GM12878 (cell line): Measurements from ENCODE around the gene ALDH3B2. TPM values are rescaled to one million over a fixed set of nuclear protein-coding genes. Genes with fewer than 3 reads are reported as not detected.

Experiments used
- ASH2L ChIP-seq: fragments of 300-600, 200-600 bp; sonication (generic); IDR thresholded peaks from 2 replicates; pipeline ENCODE4 v1.6.1; 2017; ENCODE audit warnings: low read depth, mild to moderate bottlenecking, borderline replicate concordance
- ATF3 ChIP-seq: IDR thresholded peaks from 2 replicates; pipeline ENCODE4 v1.6.1; 2011; ENCODE audit warnings: low read depth, mild to moderate bottlenecking, low read length, moderate library complexity, borderline replicate concordance; ENCODE audit errors: extremely low read depth
- ATF7 ChIP-seq: fragments of 450-650 bp; IDR thresholded peaks from 2 replicates; pipeline ENCODE4 v1.6.1; 2016; ENCODE audit warnings: low read depth, mild to moderate bottlenecking
- BACH1 ChIP-seq: fragments of 450-650 bp; IDR thresholded peaks from 2 replicates; pipeline ENCODE4 v1.6.1; 2017; ENCODE audit warnings: mild to moderate bottlenecking, borderline replicate concordance
- BMI1 ChIP-seq: fragments of 450-650 bp; IDR thresholded peaks from 2 replicates; pipeline ENCODE4 v1.6.1; 2016; ENCODE audit warnings: mild to moderate bottlenecking, moderate library complexity, borderline replicate concordance
- E2F8 ChIP-seq: fragments of 450-650 bp; IDR thresholded peaks from 2 replicates; pipeline ENCODE4 v1.6.1; 2018; ENCODE audit warnings: mild to moderate bottlenecking, low read depth, moderate library complexity; ENCODE audit not compliant: partially characterized antibody
- ETV6 ChIP-seq, 2 experiments: fragments of 450-650 bp in 1 of 2; IDR thresholded peaks in 1 of 2; conservative IDR thresholded peaks in 1 of 2; 2 replicates each; pipeline ENCODE4 v1.6.1; 2014; ENCODE audit warnings: antibody characterized with exemption in 1 of 2, borderline replicate concordance in 1 of 2, low read depth in 1 of 2, mild to moderate bottlenecking in 1 of 2, moderate library complexity in 1 of 2
- GABPA ChIP-seq: IDR thresholded peaks from 2 replicates; pipeline ENCODE4 v1.6.1; 2014; ENCODE audit warnings: antibody characterized with exemption, low read depth, mild to moderate bottlenecking, inconsistent platforms
- HCFC1 ChIP-seq: fragments of 150-350 bp; IDR thresholded peaks from 2 replicates; pipeline ENCODE4 v1.6.1; 2014; ENCODE audit warnings: low read length
- HDAC2 ChIP-seq: fragments of 200-600 bp; sonication (generic); IDR thresholded peaks from 2 replicates; pipeline ENCODE4 v1.6.1; 2017
- JUNB ChIP-seq: IDR thresholded peaks from 2 replicates; pipeline ENCODE4 v1.6.1; 2016; ENCODE audit warnings: antibody characterized with exemption, mild to moderate bottlenecking
- KLF5 ChIP-seq: fragments of 450-650 bp; IDR thresholded peaks from 2 replicates; pipeline ENCODE4 v1.6.1; 2014; ENCODE audit warnings: mild to moderate bottlenecking; ENCODE audit not compliant: partially characterized antibody
- MEF2B ChIP-seq: fragments of 450-650 bp; IDR thresholded peaks from 2 replicates; pipeline ENCODE4 v1.6.1; 2018; ENCODE audit warnings: mild to moderate bottlenecking, moderate library complexity; ENCODE audit not compliant: partially characterized antibody, poor library complexity, severe bottlenecking
- NR2F1 ChIP-seq: fragments of 450-650 bp; conservative IDR thresholded peaks from 2 replicates; pipeline ENCODE4 v1.6.1; 2017; ENCODE audit warnings: mild to moderate bottlenecking
- POU2F2 ChIP-seq: IDR thresholded peaks from 3 replicates; pipeline ENCODE4 v1.6.1; 2011; ENCODE audit warnings: low read depth, mild to moderate bottlenecking, low read length, borderline replicate concordance
- RAD21 ChIP-seq: IDR thresholded peaks from 2 replicates; pipeline ENCODE4 v1.6.1; 2011; ENCODE audit warnings: mild to moderate bottlenecking, low read depth, low read length, moderate library complexity; ENCODE audit not compliant: insufficient read depth
- RAD51 ChIP-seq: fragments of 450-650 bp; IDR thresholded peaks from 2 replicates; pipeline ENCODE4 v1.6.1; 2016; ENCODE audit warnings: moderate library complexity, mild to moderate bottlenecking, inconsistent platforms
- RCOR1 ChIP-seq: conservative IDR thresholded peaks from 2 replicates; pipeline ENCODE4 v1.6.1; 2012; ENCODE audit warnings: low read depth, low read length, improper control_type of control experiment
- RELA ChIP-seq: fragments of 450-650 bp; IDR thresholded peaks from 2 replicates; pipeline ENCODE4 v1.8.0; 2014; ENCODE audit warnings: borderline replicate concordance; ENCODE audit not compliant: partially characterized antibody
- STAT3 ChIP-seq: IDR thresholded peaks from 2 replicates; pipeline ENCODE4 v1.6.1; 2011; ENCODE audit warnings: low read depth, low read length, improper control_type of control experiment
- SUZ12 ChIP-seq: fragments of 200-600 bp; sonication (generic); IDR thresholded peaks from one replicate; pipeline ENCODE4 v1.6.1; 2018; ENCODE audit warnings: antibody characterized with exemption, mild to moderate bottlenecking; ENCODE audit not compliant: unreplicated experiment
- TARDBP ChIP-seq: IDR thresholded peaks from 2 replicates; pipeline ENCODE4 v1.6.1; 2016; ENCODE audit warnings: borderline replicate concordance
- ZNF24 ChIP-seq: fragments of 450-650 bp; IDR thresholded peaks from 2 replicates; pipeline ENCODE4 v1.6.1; 2017; ENCODE audit warnings: antibody characterized with exemption, mild to moderate bottlenecking
- polyA plus RNA-seq, 11 experiments: library from polyadenylated mRNA; depleted of rRNA in 4 of 11; unstranded in 6 of 11; stranded (reverse) in 5 of 11; fragments of >200 nt; fragmentation: Nextera tagmentation in 4 of 11; fragmentation: Illumina TruSeq in 1 of 11; extraction: Ambion mirVana in 4 of 11; extraction: Trizol in 1 of 11; gene quantifications; 1 replicate in 1 of 11; 2 replicates in 10 of 11; pipeline versions ENCODE4 v1.2.1 to v1.2.3, GENCODE V29; 2011 to 2016; ENCODE audit warnings: inconsistent platforms in 2 of 11, missing spikeins in 2 of 11, low read depth in 1 of 11
- total RNA-seq, 4 experiments: library from RNA; depleted of rRNA in 3 of 4; stranded (reverse); fragments of >200 nt in 3 of 4; fragmentation: Illumina TruSeq in 1 of 4; extraction: Trizol in 1 of 4; gene quantifications; 2 replicates each; pipeline versions ENCODE4 v1.2.1 to v1.2.3, GENCODE V29; 2013 to 2021
- TF ChIP-seq, protein P1 (sequence below): IDR thresholded peaks from 2 replicates; pipeline ENCODE4 v1.6.1; 2011; ENCODE audit warnings: mild to moderate bottlenecking, low read depth, low read length, moderate library complexity; ENCODE audit not compliant: insufficient replicate concordance

ALDH3B2 gene
- total and polyA plus RNA-seq, 10 of the 15 experiments (the other 5 are each of a cell fraction or from before 2014, with no cell fraction given) = 0.09 to 0.17 TPM; not detected in 8

GRCh38 chr11:67630228-67630942 lies 44.0 kb downstream of the ALDH3B2 start (continued):
- TF ChIP-seq E2F8 (no peak), RAD21 (peak; percentile 56), NR2F1 (peak; percentile 67), RCOR1 (no peak), RAD51 (no peak), HCFC1 (no peak), SUZ12 (no peak), JUNB (no peak), BMI1 (no peak), BACH1 (peak; percentile 74; the same call in 1 of the 2 replicates), TARDBP (no peak), RELA (no peak), MEF2B (no peak), ATF3 (no peak), ZNF24 (no peak), STAT3 (no peak), POU2F2 (0 out of 3 replicates have a peak, but pooled peaks have one; percentile 15), KLF5 (peak; percentile 20), ASH2L (no peak), GABPA (no peak), HDAC2 (no peak), ETV6 (conservative IDR thresholded peaks at IDR 0.05 in 1 of 2, IDR thresholded peaks at IDR 0.05 in 1 of 2; ENCODE audit: borderline replicate concordance in 1 of 2, low read depth in 1 of 2) (no peak), ATF7 (no peak)
- TF ChIP-seq, protein P1, sequence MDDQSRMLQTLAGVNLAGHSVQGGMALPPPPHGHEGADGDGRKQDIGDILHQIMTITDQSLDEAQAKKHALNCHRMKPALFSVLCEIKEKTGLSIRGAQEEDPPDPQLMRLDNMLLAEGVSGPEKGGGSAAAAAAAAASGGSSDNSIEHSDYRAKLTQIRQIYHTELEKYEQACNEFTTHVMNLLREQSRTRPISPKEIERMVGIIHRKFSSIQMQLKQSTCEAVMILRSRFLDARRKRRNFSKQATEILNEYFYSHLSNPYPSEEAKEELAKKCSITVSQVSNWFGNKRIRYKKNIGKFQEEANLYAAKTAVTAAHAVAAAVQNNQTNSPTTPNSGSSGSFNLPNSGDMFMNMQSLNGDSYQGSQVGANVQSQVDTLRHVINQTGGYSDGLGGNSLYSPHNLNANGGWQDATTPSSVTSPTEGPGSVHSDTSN = no peak
- TF ChIP-seq, all 136 proteins: peak for 31
